Retinal pigment epithelial cell (primary cell): ENCODE data around the gene LSP1.
"Not testable (repeated sequence)": the region's sequence is repeated elsewhere in the genome, so short reads cannot be mapped to it uniquely, and the experiment has no call there.

ENCODE experiments used
- DNase-seq: peaks from one replicate; pipeline ENCODE4 v3.0.0-alpha.2; 2010; ENCODE audit warnings: low read depth
- H3K4me3 ChIP-seq: 2 replicates; pipeline ENCODE4 v1.5.1; 2011; ENCODE audit warnings: mild to moderate bottlenecking, low read length, control low read depth, moderate library complexity
- TF ChIP-seq, protein P1 (sequence below): conservative IDR thresholded peaks from 2 replicates; pipeline ENCODE4 v1.5.1; 2011; ENCODE audit warnings: low read depth, low read length, control low read depth, inconsistent platforms

LSP1 gene, protein sequence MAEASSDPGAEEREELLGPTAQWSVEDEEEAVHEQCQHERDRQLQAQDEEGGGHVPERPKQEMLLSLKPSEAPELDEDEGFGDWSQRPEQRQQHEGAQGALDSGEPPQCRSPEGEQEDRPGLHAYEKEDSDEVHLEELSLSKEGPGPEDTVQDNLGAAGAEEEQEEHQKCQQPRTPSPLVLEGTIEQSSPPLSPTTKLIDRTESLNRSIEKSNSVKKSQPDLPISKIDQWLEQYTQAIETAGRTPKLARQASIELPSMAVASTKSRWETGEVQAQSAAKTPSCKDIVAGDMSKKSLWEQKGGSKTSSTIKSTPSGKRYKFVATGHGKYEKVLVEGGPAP

DNA sequence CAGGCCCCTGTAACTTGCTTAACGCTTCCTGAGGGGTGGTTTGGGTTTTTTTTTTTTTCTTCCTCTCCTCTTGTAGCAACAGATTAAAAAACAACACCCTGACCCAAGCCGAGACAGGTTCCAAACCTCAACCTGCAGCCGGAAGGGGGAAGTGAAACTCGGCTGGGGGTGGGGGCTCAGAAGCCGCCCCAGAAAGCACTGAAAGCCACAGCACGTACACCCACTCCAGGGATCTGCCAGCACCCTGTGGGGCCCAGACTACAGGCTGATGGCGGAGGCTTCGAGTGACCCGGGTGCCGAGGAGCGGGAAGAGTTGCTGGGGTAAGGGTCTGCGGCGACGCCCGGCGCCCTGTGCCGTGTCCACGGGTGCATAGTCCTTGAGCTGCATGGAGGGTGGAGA lies at the start of gene LSP1:
Gene LSP1 (plus strand): TSS at position 208 of the 400 bp plus-strand sequence. CDS start 61 bp downstream, at position 269.
- no peak for DNase-seq
- TF ChIP-seq, protein P1, sequence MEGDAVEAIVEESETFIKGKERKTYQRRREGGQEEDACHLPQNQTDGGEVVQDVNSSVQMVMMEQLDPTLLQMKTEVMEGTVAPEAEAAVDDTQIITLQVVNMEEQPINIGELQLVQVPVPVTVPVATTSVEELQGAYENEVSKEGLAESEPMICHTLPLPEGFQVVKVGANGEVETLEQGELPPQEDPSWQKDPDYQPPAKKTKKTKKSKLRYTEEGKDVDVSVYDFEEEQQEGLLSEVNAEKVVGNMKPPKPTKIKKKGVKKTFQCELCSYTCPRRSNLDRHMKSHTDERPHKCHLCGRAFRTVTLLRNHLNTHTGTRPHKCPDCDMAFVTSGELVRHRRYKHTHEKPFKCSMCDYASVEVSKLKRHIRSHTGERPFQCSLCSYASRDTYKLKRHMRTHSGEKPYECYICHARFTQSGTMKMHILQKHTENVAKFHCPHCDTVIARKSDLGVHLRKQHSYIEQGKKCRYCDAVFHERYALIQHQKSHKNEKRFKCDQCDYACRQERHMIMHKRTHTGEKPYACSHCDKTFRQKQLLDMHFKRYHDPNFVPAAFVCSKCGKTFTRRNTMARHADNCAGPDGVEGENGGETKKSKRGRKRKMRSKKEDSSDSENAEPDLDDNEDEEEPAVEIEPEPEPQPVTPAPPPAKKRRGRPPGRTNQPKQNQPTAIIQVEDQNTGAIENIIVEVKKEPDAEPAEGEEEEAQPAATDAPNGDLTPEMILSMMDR = no peak
- H3K4me3 ChIP-seq = no peak within 1 kb of the TSS

DNA sequence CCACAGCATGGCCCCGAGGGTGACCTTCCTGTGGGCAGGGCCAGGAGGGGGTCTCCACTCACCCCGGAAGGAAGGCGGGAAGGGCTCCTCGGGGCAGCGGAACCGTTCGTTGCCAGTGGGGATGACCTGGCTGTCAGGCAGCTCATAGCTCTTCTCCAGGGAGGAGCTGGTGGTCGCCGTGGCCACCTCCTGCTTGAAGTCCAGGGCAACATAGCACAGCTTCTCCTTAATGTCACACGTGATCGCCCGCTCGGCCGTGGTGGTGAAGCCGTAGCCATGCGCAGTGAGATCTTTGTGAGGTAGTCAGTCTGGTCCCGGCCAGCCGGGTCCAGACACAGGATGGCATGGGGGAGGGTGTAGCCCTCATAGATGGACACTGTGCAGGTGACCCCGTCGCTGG lies 49.6 kb upstream of the LSP1 start:
- H3K4me3 ChIP-seq = no peak overlapping the region
- DNase-seq = no peak
- TF ChIP-seq, protein P1 = no peak

DNA sequence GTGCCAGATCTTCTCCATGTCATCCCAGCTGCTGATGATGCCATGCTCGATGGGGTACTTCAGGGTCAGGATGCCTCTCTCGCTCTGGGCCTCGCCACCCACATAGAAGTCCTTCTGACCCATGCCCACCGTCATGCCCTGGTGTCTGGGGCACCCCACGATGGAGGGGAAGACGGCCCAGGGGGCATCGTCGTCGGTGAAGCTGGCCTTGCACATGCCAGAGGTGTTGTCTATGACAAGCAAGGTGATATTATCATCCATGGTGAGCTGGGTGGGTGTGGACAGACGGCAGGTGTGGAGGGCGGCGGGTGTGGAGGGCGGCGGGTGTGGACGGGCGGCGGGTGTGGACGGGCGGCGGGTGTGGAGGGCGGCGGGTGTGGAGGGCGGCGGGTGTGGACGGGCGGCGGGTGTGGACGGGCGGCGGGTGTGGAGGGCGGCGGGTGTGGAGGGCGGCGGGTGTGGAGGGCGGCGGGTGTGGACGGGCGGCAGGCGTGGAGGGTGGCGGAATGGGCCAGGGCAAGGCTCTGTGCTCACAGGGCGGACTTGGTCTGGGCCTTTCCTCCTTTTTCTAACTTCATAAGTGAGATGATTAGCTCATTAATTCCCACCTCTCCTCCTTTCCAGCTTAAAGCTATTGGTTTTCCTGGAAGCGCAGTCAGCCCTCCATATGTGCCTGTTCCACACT lies 48.9 kb upstream of the LSP1 start:
- not testable (repeated sequence) for DNase-seq, H3K4me3 ChIP-seq

DNA sequence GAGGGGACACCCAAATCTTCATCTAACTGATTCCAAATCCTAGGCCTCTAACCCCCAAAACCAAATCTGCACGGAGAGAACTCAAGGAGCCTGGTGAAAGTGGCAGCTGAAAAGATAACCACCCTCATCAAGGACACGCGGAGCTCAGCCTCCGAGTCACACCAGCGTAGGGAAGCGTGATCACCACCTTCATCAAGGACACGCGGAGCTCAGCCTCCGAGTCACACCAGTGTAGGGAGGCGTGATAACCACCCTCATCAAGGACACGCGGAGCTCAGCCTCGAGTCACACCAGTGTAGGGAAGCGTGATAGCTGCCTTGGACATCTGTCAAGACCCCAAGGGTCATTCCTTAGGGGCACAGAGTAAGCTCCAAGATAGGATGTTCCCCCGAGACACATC lies 47.4 kb upstream of the LSP1 start:
- DNase-seq = no peak
- TF ChIP-seq, protein P1 = no peak
- no peak overlapping the region for H3K4me3 ChIP-seq

DNA sequence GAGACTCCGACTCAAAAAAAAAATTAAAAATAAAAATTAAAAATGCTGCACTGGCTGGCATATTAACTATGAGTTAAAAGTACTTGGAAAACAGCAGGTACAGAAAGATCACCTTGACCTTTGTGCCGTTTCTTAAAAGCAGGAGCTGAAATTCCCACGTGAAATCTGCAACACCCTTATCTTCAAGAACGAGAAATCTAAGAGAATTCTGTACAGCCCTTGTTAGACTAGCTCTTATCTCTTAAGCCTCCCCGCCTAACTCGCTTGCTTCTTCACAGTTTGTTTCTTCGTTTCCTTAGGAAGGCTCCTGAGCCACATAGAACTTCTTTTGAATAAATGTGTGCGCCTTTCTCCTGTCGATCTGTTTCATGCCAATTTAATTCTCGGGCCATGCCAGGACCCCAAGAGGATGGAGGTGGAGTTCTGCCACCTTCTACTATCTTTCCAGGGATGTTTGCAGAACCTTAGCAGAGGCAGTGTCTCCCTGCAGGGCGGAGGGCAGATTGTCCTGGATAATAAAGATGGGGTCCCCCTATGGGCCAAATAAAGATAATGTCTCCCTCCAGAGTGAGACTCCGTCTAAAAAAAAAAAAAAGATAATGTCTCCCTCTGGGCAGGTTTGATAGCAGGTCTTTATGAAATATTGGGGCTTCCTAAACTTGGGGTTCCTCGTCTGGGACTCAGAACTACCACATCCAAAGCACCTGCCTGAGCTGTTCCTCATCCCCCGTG lies 45.5 kb upstream of the LSP1 start:
- DNase-seq = no peak
- no peak overlapping the region for H3K4me3 ChIP-seq
- TF ChIP-seq, protein P1 = peak; percentile 12

DNA sequence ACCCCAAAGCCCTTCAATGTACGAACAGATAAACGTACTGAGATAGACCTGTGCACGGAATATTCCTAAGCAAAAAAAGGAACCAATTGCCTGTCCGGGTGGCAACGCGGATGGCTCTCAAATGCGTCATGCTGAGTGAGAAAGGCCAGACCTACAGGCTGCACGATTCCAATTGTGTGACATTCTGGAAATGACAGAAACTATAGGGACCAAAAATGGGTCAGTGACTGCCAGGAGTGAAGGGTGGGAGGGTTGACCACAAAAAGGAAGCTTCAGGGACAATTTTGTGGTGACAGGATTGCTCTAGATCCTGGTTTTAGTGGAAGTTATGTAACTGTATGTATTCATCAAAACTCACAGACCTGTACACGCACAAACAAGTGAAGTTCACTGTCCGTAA lies 42.1 kb upstream of the LSP1 start:
- H3K4me3 ChIP-seq = no peak overlapping the region

DNA sequence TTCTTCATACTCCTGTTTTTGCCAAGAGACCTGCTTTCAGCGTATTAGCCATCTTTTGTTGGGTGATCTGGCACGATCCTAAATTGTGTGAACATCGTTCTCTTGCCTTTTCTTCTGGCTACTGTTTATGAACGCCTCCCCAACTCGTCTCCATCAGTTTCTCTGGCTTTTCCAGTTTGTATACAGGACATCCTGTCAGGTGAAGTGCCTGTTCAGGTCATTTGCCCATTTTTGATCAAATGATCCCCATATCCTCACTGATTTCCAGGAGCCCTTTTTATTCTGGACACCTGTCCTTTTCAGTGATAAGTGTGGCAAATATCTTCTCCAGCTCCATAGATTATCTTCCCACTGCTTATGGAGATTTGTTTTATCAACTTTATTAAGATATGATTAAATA lies 40.6 kb upstream of the LSP1 start:
- TF ChIP-seq, protein P1 = no peak
- no peak overlapping the region for H3K4me3 ChIP-seq
- no peak for DNase-seq

More for the DNA sequence above, 42.1 kb upstream of the LSP1 start:
- TF ChIP-seq, protein P1 = no peak
- DNase-seq = no peak
